Fibroblast of villous mesenchyme (primary cell): Measurements from ENCODE around the gene TRIAP1. TPM values are rescaled to one million over a fixed set of nuclear protein-coding genes. Genes with fewer than 3 reads are reported as not detected.
"Not testable (repeated sequence)": the region's sequence is repeated elsewhere in the genome, so short reads cannot be mapped to it uniquely, and the experiment has no call there.

ENCODE experiments used
- DNase-seq: peaks from one replicate; pipeline ENCODE4 v3.0.0-alpha.2; 2010; ENCODE audit warnings: low read depth
- H3K4me3 ChIP-seq: 2 replicates; pipeline ENCODE4 v1.5.1; 2011; ENCODE audit warnings: low read depth, mild to moderate bottlenecking, low read length
- total RNA-seq: library from RNA; depleted of rRNA; stranded (reverse); fragments of >200 nt; gene quantifications from 2 replicates; pipeline ENCODE4 v1.2.3, GENCODE V29; 2012
- TF ChIP-seq, protein P1 (sequence below): IDR thresholded peaks from 2 replicates; pipeline ENCODE4 v1.5.1; 2012; ENCODE audit warnings: low read depth, mild to moderate bottlenecking, low read length; ENCODE audit not compliant: insufficient read depth

TRIAP1 gene
- total RNA-seq, 1 donor, result 30.7 TPM

DNA sequence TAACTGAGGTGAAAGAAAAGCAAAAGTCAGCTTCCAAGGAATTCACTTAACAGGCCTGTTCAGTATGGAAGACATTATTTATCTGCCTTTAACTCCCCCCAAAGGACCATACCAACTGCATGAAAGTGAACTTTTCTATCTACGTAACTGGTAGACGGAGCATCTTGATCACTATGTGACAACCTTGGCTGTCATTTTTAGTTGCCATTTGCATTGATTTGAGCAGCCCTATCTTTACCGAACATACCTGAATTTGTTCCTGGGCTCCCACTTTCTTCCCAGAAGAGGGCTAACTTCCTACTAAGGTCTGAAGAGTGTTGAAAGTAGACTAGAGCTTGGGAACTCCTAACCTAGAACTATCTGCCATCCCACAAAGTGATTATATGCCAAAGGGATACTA is 14.0 kb upstream of the TRIAP1 start:
- TF ChIP-seq, protein P1, sequence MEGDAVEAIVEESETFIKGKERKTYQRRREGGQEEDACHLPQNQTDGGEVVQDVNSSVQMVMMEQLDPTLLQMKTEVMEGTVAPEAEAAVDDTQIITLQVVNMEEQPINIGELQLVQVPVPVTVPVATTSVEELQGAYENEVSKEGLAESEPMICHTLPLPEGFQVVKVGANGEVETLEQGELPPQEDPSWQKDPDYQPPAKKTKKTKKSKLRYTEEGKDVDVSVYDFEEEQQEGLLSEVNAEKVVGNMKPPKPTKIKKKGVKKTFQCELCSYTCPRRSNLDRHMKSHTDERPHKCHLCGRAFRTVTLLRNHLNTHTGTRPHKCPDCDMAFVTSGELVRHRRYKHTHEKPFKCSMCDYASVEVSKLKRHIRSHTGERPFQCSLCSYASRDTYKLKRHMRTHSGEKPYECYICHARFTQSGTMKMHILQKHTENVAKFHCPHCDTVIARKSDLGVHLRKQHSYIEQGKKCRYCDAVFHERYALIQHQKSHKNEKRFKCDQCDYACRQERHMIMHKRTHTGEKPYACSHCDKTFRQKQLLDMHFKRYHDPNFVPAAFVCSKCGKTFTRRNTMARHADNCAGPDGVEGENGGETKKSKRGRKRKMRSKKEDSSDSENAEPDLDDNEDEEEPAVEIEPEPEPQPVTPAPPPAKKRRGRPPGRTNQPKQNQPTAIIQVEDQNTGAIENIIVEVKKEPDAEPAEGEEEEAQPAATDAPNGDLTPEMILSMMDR, result no peak
- no peak for DNase-seq
- H3K4me3 ChIP-seq, result no peak overlapping the region

DNA sequence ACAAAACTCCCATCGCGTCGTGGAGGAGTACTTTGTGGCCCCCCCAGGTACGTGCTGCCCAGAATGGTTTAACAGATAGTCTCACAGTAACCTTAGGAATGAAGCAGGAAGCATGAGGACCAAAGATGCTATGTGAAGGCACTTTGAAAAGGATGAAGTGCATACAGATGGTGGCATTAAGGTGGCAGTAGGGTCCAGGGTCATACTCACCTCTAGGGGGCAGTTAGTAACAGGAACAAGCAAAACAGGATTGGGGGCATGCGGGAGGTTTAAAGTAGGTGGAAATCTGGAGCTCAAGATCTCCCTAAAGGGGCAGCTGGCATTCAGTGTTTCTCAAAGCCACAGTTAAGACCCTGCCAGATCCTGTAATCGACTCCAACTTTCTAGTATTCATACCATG is 10.9 kb upstream of the TRIAP1 start:
- H3K4me3 ChIP-seq, result no peak overlapping the region
- DNase-seq, result no peak
- TF ChIP-seq, protein P1, result peak; percentile 38

DNA sequence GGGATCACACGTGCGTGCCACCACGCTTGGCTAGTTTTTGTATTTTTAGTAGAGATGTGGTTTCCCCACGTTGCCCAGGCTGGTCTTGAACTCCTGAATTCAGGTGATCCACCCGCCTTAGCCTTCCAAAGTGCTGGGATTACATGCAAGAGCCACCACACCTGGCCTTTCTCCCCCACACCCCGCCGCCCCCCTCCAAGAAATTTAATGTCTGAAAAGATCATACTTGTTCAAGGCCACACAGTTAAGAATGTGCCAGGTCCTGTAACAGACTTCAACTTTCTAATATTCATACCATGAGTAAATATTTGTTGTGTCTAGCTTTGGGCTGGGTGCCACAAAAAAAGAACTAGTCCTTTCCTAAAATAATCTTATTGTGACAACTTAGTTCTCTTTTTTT is 9.1 kb upstream of the TRIAP1 start:
- TF ChIP-seq, protein P1, result no peak
- H3K4me3 ChIP-seq, result no peak overlapping the region
- no peak for DNase-seq

DNA sequence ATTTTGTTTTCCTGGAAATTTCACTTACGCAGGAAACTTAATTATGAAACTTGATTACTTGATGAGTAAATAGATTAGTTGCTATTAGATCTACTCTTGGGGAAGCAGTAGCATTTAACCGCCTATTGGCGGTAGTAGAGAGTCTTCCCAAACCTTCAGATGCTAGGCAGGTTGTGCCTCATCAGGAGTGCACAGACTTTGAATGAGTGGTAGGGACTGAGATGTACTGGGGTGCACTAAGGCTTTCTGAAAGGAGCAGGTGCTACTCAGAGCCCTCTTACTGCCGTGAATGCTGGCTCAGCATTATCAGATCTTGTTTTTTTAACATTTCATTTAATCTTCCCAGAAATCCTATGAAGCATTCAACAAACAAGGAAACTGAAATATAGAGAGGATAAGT is 7.8 kb upstream of the TRIAP1 start:
- H3K4me3 ChIP-seq, result no peak overlapping the region
- TF ChIP-seq, protein P1, result peak; percentile 75
- peak; percentile 30 for DNase-seq

DNA sequence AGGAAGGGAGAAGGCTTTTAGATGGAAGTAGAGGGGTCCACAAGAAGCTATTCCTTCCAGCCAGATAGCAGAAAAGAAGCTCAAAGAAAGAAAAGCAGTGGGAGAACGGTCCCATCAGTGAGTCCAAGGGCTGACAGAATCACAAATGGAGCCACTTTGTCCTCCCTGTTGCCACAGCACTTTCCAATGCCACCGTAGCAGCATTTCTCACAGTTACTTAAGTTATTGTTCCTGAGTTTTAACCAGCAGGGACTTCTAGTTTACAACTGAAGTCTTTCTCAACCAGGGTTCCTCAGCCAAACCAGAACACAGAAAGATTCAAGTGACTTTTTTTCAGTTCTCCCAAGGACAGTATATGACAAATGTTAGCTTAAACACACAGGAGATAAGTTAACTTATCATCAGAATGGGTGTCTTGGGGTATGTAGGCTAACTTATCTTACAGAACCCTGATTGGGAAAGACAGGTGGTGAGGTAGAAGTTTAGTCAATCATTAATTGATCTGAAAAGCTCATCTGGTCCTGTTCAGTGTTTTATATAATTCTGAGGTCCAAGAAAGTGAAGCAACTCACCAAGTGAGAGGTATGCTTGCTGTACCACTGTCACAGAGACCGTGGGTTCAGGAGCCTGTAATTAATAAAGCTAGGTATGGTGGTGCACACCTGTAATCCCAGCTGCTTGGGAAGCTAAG is 7.0 kb upstream of the TRIAP1 start:
- no peak overlapping the region for H3K4me3 ChIP-seq
- TF ChIP-seq, protein P1, result no peak
- no peak for DNase-seq

DNA sequence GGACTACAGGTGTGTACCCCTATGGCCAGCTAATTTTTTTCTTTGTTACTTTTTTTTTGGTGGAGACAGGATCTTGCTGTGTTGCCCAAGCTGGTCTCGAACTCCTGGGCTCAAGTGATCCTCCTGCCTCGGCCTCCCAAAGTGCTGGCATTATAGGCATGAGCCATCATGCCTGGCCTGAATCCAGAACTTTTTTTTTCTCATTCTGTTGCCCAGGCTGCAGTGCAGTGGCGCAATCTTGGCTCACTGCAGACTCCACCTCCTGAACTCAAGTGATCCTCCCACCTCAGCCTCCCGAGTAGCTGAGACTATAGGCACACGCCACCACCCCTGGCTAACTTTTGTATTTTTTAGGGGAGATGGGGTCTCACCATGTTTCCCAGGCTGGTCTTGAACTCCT is 6.3 kb upstream of the TRIAP1 start:
- not testable (repeated sequence) for H3K4me3 ChIP-seq, DNase-seq

DNA sequence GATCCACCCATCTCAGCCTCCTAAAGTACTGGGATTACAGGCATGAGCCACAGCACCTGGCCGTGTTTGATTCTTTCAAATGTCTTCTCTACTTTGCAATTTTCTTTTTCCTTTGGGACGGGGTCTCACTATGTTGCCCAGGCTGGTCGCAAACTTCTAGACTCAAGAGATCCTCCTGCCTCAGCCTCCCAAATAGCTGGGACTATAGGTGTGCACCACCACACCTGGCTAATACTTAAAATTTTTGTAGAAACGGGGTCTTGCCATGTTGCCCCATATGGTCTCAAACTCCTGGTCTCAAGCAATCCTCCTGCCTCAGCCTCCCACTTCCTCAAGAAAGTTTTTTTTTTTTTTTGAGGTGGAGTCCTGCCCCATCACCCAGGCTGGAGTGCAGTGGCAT is 1.8 kb upstream of the TRIAP1 start:
- H3K4me3 ChIP-seq, result no peak overlapping the region
- DNase-seq, result no peak

DNA sequence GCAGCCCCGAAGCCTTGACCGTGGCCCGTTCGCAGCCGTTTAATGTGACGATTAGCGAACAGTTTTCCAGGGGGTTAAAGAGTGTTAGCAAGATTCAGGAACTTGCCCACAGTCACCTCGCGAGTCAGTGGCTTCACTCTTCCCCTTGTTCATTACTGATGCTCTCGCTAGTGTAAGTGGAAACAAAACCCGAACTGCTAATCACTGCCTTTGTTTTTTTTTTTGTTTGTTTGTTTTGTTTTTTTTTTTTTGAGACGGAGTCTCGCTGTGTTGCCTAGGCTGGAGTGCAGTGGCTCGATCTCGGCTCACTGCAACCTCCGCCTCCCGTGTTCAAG is 627 bp upstream of the TRIAP1 start:
- DNase-seq, result not testable (repeated sequence)
- H3K4me3 ChIP-seq, result peak overlapping the region; percentile 99

More for the DNA sequence above, 1.8 kb upstream of the TRIAP1 start:
- TF ChIP-seq, protein P1, result no peak
